ENCODE data around the gene PNMA8A.

DNA sequence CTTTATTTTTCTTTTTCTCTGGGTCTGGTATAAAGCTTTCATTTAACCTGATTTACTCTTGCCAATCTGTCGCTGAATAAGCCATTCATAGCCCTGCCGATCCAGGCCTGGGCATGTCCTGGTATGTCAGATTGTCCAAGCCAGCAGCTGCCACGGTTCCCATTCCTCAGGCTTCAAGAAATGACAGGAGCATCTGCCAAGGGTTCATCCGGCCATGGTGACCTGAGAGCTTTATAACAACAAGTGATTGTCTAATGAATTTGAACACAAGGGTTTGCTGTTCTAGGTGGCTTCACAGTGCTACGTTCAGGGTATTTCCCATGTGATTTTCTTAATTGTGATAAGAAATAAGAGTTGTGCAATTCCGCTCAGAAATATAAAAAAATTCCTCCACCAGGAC is 20.0 kb downstream of the PNMA8A start:
- TF ChIP-seq, protein P1, sequence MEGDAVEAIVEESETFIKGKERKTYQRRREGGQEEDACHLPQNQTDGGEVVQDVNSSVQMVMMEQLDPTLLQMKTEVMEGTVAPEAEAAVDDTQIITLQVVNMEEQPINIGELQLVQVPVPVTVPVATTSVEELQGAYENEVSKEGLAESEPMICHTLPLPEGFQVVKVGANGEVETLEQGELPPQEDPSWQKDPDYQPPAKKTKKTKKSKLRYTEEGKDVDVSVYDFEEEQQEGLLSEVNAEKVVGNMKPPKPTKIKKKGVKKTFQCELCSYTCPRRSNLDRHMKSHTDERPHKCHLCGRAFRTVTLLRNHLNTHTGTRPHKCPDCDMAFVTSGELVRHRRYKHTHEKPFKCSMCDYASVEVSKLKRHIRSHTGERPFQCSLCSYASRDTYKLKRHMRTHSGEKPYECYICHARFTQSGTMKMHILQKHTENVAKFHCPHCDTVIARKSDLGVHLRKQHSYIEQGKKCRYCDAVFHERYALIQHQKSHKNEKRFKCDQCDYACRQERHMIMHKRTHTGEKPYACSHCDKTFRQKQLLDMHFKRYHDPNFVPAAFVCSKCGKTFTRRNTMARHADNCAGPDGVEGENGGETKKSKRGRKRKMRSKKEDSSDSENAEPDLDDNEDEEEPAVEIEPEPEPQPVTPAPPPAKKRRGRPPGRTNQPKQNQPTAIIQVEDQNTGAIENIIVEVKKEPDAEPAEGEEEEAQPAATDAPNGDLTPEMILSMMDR (IDR thresholded peaks at IDR 0.05; ENCODE audit: low read depth, low read length) = no peak
- no peak for TF ChIP-seq EZH2phosphoT487 (IDR thresholded peaks at IDR 0.05; ENCODE audit: low read depth)

Measured in OCI-LY3 (cell line).